NCI-H2196 (cell line): ENCODE measurements around the gene ETNK1.
"Not testable (repeated sequence)": the region's sequence is repeated elsewhere in the genome, so short reads cannot be mapped to it uniquely, and the experiment has no call there.

ENCODE experiments used
- DNase-seq: peaks from one replicate; lab custom pipeline; 2025; ENCODE audit not compliant: unreplicated experiment; lab: John Stamatoyannopoulos, UW

The ETNK1 gene, protein sequence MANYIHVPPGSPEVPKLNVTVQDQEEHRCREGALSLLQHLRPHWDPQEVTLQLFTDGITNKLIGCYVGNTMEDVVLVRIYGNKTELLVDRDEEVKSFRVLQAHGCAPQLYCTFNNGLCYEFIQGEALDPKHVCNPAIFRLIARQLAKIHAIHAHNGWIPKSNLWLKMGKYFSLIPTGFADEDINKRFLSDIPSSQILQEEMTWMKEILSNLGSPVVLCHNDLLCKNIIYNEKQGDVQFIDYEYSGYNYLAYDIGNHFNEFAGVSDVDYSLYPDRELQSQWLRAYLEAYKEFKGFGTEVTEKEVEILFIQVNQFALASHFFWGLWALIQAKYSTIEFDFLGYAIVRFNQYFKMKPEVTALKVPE

DNA sequence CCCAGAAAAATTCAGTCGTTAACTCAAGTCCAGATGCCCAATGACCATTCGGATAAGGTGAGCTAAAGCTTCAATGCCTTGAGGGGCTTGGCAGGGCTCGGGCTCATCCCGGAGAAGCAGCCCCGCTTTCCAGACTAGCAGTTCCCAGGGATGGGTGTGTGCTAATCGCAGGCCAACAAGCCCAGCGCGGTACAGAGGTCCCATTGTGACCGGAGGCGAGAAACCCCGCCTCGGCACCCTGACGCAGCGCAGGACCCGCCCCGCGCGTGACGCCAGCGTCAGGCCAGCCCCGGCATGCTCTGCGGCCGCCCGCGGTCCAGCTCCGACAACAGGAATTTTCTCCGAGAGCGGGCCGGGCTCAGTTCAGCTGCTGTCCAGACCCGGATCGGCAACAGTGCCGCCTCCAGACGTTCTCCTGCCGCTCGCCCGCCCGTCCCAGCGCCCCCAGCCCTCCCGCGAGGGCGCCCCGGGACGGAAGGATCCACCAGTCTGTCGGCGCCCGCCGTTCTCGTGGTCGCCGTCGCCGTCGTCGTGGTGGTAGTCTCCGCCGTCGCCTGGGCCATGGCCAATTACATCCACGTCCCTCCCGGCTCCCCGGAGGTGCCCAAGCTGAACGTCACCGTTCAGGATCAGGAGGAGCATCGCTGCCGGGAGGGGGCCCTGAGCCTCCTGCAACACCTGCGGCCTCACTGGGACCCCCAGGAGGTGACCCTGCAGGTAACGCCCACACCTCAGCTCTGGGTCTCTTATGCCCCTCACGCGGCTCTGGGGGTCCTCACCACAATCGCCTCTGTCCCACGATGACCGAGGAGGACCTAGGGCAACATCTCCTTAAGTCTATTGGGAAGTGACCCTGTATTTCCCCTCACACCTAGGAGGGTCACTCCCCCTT lies at the start of gene ETNK1:
TSS of gene ETNK1 (plus strand) at position 302 of the 892 bp plus-strand sequence. CDS start at position 562, 260 bp downstream.
- DNase-seq, result peak; percentile 100

DNA sequence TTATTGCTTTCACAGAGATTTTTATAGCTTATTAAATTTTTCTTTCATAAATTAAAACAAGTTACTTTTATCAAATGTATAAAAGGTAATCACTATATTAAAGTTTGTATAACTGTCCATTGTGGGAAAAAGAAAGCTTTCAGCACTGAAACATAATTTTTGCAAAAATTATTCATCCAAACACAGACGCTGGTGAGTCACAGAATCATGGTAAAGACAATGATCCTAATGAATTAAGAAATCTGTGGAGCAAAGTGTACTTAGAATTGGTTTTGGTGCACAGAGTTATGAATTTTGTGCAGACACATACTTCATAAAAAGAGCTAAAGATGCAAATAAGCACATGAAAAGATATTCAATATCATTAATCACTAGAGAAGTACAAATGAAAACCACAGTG lies 48.9 kb upstream of the ETNK1 start:
- DNase-seq, result no peak

DNA sequence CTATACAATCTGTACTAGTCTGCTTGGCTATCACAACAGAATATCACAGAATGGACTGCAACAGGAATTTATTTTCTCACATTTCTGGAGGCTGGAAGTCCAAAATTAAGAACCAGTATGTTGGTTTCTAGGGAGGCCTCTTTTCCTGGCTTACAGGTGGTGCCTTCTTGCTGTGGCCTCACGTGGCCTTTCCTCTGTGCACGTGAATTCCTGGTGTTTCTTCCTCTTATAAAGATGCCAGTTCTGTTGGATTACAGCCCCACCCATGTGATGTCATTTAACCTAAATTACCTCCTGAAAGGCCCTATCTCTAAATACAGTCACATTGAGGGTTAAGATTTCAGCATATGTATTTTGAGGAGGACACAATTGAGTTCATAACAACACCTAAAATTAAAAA lies 48.5 kb upstream of the ETNK1 start:
- DNase-seq, result no peak

DNA sequence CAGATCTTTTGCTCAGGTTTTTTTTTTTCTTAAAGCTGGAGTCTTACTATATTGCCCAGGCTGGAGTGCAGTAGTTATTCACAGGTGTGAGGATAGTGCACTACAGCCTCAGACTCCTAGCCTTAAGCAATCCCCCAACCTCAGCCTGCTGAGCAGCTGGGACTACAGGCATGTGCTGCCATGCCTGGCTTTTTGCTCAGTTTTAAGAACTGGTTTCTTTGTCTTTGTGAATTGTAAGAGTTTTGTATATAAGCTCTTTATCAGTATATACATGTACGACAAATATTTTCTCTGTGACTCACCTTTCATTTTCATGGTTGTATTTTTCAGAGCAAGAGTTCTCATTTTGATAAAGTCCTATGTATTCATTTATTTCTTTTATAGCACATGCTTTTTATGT lies 47.3 kb upstream of the ETNK1 start:
- no peak for DNase-seq

DNA sequence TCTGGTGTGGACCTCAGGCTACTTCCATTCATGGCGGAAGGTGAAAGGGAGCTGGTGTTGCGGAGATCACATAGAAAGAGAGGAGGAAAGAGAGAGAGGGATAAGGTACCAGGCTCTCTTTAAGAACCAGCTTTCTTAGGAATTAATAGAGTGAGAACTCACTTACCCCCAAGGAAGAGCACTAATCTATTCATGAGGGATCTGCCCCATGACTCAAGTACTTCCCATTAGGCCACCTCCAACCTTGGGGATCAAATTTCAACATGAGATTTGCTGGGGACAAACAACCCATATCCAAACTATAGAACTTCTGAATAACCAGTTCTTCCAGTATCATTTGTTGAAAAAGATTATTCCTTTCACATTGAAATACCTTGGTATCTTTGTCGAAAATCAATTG lies 46.6 kb upstream of the ETNK1 start:
- no peak for DNase-seq

DNA sequence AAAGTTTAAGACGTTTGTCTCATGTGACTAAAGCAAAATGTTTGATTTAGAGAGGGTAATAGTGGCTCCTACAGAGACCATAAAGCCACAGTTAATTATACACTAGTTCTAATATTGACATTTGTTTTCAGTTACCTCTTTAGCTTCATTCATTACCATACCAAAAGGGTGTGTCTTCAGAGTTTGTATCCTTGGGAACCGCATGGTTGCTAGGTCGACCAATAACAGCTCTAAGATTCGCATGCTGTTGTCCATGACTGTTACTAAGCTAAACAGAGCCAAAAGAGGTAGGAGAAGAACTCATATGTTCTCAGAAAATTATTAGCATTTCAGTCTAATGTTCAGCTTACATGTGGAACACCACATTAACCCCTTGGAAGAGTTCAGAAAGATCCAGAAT lies 36.2 kb upstream of the ETNK1 start:
- DNase-seq, result peak; percentile 76

DNA sequence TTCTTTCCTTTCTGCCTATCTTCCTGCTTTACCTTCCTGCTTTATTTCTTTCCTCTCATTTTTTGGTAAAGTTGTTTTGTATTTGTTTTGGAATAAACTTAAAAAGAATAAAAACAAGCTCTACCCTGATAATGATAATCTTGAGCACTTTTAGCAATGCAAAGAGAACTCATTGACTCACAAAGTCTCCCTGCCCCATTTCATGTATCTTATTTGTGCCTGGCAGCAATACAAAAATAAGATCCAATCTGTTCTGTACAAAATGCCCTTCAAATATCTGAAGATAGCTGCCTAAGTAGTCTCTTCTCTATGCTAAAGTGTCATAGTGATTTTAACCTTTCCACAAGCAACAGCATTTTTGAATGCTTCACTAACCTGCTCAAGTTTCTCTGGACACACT lies 31.1 kb upstream of the ETNK1 start:
- DNase-seq, result no peak

DNA sequence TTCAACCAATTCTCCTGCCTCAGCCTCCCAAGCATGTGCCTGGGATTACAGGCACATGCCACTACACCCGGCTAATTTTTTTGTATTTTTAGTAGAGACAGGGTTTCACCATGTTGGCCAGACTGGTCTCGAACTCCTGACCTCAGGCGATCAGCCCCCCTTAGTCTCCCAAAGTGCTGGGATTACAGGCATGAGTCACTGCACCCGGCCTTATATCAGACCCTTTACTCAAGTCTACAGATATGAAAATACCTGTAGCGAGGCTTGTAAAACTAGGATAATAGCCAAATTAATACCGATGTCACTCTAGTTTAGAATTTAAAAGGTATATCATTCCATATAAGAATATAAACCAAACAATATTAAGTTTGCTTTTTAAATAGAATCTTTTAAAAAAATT lies 27.4 kb upstream of the ETNK1 start:
- DNase-seq, result not testable (repeated sequence)

DNA sequence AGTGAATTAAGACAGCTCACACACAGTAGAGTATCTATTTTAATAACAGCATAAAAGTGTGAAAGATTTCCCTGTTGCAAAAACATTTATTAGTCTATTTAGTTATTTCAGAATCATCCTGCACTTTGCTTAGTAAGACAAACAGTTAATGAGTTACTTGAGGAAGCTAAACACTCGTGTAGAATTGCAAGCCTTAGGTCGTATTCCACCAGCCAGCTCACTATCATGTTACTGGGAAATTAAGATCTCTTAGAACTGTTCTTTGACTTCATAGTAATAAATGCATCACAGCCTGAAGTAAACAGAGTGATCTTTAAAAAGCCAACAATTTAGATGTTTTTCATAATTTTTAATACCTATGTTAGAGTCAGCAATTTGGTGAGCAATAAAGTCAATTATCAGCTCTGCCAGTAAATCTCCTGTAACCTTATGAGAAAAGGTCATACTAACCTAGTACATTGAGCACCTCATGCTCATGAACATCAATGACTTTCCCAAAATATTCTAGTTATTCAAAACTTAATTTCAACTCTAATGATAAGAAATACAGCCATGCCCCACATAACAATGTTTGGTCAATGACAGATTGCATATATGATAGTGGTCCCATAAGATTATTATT lies 26.7 kb upstream of the ETNK1 start:
- DNase-seq, result no peak

DNA sequence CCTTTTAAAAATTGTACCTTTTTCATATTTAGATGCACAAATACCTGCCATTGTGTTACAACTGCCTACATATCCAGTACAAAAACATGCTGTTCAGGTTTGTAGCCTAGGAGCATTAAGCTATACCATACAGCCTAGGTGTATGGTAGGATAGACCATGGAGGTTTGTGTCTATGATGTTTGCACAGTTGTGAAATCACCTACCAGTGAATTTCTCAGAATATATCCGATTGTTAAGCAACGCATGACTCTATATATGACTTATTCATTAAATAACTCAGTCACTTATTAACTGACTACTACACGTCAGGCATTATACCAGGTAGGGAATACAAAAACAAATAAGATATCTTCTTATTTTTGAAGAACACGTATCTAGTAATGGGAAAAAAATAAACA lies 26.2 kb upstream of the ETNK1 start:
- DNase-seq, result no peak

DNA sequence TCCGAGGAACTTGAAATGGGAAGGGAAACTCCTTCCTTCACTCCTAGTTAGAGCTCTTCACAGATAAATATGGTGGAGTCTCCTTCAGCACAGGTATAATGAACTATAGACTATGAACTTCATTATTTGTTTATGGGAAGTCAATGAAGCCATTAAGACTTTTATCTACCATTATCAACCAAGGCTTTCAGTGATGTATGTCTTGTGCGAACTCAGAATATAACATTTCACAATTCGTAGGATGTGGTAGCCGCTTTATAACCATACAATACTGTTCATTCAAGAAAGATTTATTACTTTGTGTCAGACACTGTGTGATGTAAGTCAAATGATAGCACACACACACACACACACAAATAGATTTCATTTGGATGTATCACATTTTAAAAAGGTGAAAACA lies 24.8 kb upstream of the ETNK1 start:
- no peak for DNase-seq

DNA sequence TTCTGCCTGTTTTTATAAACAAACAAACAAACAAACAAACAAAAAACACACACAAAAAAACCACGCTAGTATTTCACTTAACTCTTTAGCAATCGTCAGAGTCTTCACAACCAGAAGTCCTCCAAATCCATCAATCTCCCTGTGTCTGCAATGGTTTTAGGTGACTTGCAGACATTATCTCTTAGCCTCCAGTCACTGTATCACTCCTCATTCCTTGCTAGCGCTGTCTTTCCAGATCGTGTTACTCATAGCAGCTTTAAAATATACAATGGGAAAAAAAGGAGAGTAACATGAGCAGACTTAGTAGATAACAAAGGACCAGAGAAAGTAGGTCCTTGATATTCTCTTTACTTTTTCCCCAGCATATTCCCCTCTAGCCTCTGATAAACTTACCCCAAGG lies 15.5 kb upstream of the ETNK1 start:
- no peak for DNase-seq

DNA sequence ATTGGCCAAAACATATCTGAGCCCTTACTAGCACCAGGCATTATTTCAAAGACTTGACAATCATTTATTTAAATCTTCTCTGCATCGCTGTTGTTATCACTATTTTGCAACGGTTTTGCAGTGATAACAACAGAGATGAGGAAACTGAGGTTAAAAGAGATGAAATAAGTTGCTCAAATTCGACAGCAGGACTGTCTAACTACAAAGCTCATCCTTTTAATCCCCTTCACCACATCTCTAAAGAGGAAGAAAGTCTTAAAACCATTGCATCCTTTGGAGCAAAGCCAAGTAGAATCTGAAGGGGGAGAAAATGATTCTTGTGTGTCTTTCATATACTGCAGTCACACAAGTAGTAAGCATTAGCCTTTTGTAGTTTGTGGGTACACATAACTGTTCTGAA lies 14.8 kb upstream of the ETNK1 start:
- DNase-seq, result no peak

DNA sequence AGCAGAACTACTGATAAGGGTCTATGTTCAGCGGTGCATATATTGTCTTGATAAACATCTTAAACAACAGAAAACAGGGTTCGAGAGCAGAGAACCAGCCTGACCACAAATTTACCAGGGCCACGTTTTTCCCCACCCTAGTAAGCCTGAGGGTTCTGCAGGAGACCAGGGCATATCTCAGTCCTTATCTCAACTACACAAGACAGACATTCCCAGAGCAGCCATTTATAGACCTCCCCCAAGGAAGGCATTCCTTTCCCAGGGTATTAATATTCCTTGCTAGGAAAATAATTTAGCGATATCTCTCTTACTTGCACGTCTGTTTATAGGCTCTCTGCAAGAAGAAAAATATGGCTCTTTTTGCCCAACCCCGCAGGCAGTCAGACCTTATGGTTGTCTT lies 12.1 kb upstream of the ETNK1 start:
- DNase-seq, result not testable (repeated sequence)

DNA sequence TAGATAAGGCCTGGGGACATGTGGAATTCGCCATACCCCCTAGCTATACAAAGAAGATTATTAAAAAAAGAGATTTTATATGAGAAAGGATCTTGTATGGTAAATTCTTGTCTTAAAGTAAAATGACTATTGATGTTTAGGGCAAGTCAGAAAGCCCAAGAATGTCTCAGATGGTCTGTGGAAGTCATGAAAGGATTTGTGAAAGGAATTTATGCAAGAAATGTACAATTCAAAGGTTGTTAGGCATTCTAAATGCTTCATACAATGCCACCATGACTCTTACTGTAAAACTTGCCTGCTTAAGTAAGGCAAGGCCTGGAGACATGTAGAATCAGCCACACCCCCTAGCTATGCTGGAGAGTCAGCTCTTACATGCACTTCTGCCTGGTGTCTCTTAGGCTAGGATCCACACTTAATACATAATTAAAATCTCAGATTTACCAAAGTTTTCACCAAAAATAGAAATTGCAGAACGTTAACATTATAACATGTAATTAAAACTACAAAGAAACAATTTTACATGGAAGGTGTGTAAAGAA lies 8.9 kb upstream of the ETNK1 start:
- DNase-seq, result no peak

DNA sequence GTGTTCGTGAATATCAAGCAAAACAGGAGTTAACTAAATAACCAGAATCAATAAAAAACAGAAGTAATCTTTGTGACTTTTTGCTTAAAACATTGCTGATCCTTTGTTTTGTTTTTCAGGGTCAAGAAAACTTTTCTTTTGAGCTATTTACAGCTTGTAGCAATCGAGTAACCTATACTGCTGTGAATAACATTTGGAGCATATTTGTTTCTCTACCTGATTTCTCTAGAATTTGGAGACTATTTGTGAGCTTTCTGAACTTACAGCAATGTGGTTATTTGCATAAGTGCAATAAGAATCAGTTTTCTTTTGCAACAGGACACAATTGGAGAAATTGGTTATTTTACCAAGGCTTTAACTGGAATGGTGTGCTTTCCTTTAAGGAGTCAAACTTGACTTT lies 7.3 kb upstream of the ETNK1 start:
- DNase-seq, result no peak

DNA sequence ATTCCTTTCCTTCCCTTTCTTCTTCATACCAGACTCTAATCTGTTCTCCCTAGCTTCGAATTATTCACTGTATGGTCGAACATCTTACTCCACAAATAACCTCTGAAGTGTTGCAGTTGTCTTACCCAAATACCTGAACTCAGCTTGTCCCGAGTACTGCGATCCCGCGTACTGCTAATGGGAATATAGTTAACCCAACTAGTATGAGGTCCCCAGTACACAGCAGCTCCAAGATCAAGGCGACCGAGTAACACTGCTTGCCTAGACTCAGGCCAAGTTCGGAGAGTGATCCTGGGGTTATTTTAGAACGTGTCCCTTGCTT lies 462 bp upstream of the ETNK1 start:
- no peak for DNase-seq

DNA sequence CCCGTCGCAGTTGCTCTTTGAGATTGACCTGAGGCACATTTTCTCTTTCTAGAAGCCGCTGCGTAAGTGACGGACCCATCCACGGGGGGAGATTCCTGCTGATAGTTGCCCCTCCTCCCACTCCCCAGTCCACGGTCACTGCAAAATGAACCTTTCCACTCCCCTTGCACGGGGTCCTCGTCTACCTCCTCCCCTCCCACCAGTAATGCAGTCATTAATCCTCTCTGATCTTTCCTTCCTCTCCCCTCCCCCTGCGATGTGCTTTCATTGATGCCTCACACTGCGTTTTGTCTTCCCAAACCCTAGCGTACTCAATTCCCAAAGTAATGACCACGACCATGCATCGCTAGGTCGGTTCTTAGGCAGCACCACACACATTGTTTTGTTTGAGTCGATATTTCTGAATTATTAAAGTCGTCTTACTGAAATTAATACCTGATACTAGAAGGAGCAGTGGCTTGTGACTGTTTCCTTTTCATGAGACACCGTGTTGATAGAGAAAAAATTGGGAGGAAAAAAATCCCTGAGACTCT lies 857 bp downstream of the ETNK1 start:
- DNase-seq, result peak; percentile 73

DNA sequence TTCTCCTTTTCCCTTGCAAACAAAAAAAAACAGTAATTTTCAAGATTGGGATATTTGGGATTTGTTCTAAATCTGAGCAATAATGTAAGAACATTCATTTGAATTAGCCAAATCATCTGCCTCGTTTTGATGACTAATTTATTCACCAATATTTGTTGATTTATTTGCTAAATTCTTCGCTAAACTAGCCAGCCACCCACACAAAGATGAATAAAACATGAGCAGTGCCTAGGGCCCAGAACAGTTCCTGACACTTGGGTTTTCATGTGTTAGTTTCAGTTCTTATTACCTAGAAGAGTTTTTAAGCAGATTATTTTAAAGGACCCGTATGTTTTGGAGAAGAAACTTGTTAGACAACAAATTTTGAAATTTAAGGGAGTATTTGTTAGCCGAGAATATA lies 1.4 kb downstream of the ETNK1 start:
- DNase-seq, result no peak

DNA sequence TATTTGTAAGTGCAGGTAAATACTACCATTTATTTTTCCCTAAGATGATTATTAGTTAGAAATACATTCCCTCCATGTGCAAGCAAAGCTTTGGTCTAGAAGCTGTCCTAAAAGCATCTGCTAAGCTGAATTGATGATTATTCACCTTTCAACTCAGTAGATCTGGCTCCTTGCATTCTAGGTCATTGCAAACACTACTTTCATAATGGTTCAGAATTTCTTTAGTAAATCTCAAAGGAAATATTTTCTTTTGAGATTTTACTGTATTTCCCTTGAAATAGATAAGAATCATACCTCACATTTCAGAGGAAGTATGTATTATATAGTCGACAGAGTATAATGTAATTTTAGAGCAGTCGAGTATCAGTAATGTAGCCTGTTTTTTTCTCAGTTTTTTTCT lies 2.4 kb downstream of the ETNK1 start:
- DNase-seq, result no peak

DNA sequence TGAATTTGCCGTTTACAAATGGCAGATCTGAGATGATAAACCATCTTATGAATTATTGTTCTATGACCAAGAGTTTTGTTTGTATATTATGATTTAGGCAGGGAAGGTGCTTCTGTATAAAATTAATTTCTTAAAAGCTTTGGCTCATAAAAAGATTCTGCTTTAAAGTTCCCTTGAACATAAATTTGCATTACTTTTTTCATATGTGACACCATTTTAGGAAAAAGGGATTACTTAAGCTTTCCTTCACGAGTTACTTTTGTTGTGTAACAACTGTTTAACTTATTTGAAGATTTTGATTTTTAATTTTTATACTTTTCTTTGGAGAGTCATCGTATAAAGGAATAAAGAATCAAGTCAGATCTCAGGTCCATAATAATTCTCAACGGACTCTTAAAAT lies 3.3 kb downstream of the ETNK1 start:
- no peak for DNase-seq
